Medulla oblongata (tissue), 1 donor: Measurements from ENCODE around the gene ADIPOQ.
"Not testable (repeated sequence)": the region's sequence is repeated elsewhere in the genome, so short reads cannot be mapped to it uniquely, and the experiment has no call there.

Experiments used
- DNase-seq: peaks from one replicate; pipeline ENCODE4 v3.0.0-alpha.2; 2015; ENCODE audit errors: extremely low spot score

ADIPOQ gene

DNA sequence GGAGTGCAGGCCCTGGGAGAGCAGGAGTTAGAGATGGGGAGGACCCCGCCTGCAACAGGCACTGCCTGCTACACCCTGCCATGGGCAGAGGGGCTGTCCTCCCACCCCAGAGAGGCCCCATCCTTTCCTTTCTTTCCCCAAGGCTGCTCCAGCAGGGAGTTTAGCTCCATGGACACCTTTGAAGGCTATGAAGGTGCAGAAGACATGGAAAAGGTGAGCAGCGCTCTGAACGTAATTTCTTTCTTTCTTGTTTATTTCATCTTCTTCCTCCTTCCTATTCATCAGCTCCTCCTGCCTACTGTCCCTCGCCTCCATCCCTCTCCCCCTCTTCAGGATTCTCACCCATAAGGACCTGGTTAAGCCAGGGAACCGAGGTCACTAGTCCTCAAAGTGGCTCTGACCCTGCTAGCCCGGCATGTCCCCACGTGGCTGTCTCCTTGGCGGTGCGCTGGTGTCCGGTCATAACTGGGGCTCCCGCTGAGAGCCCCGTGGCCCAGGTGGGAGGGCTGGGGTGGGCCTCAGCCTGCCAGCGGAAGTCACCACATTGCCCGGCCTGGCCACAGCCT lies 16.0 kb upstream of the ADIPOQ start:
- DNase-seq = no peak

DNA sequence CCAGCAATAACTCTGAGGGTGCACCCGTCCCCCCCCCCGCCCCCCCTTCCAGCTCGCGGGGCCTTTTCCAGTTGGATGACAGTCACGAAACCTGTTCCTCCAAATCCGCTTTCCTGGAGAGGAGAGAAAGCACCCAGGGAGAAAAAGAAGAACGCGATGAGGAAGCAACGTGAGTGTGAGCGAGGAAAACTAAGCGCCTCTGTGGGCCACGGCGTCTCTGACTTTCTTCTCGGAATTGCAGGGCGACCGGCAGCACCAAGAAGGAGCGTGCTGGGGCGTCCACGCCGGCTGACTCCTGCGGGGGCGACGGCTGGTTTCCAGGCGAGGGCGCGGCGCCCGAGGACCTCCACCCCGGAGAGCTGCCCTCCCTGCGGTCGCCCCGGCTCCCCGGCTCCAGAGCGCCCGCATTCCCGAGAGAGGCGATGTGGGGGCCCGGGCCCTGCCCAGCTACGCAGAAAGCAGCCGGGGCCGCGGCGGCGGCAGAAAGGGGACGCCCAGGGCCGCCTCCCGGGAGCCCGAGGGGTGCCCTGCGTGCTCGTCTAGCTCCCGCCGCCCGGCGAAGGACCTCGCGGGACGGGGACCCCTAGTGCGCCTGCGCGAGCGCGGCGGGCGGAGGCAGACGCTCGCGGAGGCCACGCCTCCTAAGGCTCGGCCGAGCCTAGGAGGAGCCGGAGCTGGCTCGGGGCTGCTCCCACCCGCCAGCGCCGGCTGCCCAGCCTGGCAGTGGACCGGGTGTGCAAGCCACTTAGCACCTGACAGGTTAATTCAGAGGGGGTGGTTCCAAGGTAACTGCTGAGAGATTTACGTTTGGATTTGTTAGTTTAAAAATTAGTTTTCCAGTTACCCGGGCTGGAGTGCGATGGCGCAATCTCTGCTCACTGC lies 15.3 kb upstream of the ADIPOQ start:
- DNase-seq = peak; percentile 94

DNA sequence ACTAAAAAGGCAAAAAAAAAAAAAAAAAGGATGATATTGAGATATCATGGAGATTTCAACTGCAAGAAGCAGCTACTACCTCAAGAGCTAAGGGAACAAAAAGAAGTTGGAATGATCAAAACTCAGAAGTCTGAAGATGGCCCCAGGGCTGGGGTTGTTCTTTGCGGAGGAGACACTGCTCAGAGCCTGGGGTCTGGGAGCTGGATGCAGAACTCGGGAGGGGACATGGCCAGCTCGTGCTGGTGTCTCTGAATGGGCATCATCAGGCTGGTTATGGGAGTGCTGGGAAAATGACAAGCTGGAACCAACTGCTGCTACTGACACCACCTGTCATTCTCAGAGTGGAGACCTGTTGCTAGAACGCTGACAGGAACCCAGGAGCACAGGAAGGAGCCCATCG lies 14.2 kb upstream of the ADIPOQ start:
- no peak for DNase-seq

DNA sequence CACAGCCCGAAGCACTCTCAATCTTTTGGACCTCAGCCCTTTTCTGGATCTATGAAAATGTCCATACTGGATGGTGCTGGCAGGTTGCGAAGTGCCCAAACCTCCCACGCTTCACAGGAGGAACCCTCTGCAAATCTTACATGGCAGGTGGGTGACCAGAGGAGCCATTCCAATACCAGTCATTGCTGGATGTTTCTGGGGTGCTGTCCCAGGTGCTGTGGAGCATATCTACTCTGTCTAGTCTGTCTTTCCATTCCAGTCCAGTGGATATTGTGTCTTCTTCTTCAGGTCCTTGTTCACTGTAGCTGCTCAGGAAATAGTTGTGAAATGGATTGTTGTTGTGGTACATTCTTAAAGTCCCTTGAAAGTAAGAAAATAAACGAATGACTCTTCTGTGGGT lies 10.7 kb upstream of the ADIPOQ start:
- DNase-seq = no peak

DNA sequence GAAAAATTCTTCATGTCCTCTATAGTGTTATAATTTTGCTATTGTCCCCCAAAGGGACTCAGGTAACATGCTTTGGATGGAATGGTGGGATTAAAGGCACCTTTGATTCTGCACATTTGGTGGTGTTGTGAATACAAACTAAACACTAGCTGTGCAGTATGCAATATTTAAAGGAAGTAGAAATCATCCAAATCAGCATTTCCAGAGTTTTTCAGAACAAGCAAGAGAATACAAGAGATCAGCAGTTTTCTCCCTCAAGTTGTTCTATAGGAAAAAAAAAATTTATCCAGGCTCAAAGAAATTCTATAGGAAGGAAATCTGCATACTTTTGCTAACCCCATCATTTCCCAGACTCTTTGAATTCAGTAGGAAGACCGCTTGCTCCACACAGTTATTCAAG lies 10.2 kb upstream of the ADIPOQ start:
- DNase-seq = no peak

DNA sequence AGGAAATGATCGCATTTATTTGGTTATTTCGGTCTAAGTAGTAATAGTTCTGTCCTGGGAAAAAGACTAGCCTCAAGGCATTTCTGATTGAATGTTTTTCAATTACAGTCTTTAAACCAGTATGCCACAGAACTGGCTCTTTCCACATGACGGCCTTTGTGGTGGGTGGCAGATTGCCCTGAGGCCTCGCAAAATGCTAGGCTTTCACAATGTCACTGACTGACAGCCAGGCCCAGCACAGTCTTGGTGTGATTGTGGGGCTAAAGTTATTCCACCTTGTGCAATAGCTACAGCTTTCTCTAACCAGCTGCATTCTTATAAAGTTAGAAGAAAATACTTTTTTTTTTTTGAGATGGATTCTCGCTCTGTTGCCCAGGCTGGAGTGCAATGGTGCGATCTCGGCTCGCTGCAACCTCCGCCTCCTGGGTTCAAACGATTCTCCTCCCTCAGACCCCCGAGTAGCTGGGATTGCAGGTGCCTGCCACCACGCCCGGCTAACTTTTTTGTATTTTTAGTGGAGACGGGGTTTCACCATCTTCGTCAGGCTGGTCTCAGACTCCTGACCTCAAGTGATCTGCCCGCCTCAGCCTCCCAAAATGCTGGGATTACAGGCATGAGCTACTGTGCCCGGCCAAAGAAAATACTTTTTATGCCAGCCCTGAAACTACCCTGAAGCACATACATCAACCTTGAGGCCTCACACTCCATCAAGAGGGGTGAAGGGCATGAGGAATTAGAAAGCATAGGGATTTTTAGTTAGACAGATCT lies 2.5 kb upstream of the ADIPOQ start:
- DNase-seq = peak; percentile 41

DNA sequence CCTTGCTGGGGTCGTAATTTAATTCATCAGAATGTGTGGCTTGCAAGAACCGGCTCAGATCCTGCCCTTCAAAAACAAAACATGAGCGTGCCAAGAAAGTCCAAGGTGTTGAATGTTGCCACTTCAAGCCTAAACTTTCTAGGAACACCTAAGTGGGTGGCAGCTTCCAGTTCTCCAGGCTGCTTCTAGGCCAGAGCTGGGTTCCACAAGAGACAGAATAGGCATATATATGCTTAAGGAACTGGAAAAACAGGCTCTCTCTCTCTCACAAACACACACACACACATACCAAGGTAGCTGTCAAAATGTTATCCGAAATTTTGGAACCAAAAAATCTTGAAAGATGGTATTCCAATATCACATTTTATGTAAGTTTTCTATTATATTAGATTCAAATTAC lies 890 bp upstream of the ADIPOQ start:
- DNase-seq = no peak

DNA sequence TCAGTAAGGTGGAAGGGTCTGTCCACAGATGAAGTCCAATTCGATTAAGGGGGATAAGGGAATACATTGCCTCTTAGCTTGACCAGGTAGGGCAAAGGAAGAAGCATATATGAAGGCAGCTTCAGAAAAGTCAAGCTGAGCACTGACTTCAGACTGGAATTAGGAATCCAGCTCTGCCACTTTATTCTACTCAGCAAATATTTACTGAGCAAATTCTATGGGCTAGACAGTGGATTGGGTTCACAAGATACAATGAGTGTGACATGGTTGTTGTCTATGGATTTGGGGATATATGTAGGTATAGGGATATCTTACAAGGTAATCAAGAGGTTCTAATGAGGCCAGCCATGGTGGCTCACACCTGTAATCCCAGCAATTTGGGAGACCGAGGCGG lies 526 bp downstream of the ADIPOQ start:
- no peak for DNase-seq

DNA sequence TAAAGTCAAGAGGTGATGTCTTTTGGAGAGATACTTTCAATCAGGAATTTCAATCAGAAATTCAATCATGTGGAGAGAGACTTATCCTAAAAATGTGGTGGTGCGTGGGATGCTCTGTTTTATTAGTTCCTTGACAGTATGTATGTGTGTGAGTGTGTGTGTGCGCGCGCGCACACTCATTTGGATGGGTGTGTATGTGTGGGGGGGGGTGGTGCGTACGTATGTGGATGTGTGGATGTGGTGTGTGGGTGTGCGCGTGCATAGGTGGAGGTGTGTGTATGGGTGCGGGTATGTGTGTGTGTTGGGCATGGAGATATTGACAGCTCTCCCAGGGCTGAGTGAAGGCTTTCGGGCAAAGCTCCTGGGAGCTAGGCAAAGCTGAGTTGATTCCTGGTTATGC lies 2.4 kb downstream of the ADIPOQ start:
- DNase-seq = no peak

DNA sequence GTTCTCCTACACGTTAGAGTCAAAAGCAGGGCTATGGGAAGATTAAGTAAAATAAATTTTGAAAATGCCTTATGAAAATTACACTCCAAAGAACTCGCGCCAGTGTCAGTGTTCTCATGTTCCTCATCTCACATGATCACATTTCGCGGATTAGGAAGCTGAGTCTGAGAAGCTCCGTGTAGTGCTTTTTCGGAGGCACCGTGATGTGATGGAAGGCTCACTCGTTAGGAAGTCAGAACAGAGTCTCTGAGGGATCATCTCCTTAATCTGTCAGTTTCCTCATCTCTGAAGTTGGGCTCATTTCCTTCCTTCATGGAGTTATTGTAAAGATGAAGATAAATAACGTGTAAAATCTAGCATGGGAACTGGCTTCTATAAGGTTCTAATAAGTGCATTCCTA lies 3.2 kb downstream of the ADIPOQ start:
- no peak for DNase-seq

DNA sequence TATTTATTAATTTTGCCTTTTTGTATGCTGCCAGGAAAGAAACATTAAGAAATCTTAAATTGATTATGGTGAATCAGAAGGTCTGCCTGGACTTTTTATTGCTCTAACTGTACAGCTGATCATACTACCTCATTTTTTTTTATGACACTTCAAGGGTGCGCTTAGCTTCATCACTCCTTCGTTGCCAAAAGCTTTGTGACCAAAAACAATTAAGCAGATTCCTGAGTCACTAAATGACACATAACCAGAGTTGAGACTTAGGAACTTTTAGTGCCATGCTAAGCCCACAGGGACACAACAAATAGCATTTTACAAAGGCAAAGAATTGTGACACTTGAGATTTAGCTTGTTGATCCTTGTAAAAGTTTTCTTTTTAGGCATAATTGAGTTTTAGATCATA lies 4.9 kb downstream of the ADIPOQ start:
- DNase-seq = no peak

DNA sequence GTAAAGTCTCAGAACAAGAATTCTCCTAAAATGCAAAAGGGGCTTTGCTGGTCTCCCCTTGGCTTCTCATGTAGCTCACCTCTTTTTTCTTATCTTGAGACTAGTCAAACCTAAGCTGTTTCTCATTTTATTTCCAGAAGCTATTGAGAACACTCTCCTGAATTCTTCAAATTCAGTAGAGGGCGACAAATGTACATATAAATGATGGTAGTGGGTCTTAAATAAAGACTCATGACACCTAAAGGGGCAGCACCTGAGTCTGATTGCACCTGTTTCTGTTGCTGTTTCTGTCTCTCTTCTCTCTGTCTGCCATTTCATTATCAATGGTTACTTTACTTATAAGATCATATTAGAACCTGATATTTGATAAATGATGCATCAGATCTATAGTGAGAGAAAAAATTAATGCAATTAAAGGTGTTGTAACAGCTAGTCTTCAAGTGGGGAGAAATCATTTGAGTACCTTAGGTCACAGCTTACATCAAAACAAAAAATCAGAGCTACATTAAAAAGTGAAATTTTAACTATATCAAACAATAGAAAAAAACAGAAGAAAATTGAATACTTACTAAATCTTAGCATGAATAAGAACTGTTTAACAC lies 7.0 kb downstream of the ADIPOQ start:
- peak; percentile 31 for DNase-seq

DNA sequence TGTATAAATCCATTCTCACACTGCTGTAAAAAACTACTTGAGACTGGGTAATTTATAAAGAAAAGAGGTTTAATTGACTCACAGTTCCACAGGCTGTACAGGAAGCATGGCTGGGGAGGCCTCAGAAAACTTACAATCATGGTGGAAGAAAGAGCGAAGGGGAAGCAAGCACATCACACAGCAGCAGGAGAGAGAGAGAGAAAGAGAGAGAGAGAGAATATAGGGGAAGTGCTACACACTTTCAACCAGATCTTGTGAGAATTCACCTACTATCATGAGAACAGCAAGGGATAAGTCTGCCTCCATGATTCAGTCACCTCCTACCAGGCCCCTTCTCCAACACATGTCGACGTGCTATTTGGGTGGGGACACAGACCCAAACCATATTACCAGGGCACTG lies 9.3 kb downstream of the ADIPOQ start:
- DNase-seq = not testable (repeated sequence)

DNA sequence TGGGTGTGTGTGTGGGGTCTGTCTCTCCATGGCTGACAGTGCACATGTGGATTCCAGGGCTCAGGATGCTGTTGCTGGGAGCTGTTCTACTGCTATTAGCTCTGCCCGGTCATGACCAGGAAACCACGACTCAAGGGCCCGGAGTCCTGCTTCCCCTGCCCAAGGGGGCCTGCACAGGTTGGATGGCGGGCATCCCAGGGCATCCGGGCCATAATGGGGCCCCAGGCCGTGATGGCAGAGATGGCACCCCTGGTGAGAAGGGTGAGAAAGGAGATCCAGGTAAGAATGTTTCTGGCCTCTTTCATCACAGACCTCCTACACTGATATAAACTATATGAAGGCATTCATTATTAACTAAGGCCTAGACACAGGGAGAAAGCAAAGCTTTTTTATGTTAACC lies 10.5 kb downstream of the ADIPOQ start:
- DNase-seq = no peak

DNA sequence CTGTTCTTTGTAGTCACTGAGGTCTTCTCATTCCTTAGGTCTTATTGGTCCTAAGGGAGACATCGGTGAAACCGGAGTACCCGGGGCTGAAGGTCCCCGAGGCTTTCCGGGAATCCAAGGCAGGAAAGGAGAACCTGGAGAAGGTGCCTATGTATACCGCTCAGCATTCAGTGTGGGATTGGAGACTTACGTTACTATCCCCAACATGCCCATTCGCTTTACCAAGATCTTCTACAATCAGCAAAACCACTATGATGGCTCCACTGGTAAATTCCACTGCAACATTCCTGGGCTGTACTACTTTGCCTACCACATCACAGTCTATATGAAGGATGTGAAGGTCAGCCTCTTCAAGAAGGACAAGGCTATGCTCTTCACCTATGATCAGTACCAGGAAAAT lies 11.6 kb downstream of the ADIPOQ start:
- DNase-seq = no peak

DNA sequence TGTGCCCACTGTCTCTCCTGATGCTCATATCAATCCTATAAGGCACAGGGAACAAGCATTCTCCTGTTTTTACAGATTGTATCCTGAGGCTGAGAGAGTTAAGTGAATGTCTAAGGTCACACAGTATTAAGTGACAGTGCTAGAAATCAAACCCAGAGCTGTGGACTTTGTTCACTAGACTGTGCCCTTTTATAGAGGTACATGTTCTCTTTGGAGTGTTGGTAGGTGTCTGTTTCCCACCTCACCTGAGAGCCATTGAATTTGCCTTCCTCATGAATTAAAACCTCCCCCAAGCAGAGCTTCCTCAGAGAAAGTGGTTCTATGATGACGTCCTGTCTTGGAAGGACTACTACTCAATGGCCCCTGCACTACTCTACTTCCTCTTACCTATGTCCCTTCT lies 12.4 kb downstream of the ADIPOQ start:
- no peak for DNase-seq

DNA sequence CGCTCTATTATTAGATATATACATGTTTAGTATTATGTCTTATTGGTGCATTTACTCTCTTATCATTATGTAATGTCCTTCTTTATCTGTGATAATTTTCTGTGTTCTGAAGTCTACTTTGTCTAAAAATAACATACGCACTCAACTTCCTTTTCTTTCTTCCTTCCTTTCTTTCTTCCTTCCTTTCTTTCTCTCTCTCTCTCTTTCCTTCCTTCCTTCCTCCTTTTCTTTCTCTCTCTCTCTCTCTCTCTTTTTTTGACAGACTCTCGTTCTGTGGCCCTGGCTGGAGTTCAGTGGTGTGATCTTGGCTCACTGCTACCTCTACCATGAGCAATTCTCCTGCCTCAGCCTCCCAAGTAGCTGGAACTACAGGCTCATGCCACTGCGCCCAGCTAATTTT lies 15.2 kb downstream of the ADIPOQ start:
- DNase-seq = no peak

DNA sequence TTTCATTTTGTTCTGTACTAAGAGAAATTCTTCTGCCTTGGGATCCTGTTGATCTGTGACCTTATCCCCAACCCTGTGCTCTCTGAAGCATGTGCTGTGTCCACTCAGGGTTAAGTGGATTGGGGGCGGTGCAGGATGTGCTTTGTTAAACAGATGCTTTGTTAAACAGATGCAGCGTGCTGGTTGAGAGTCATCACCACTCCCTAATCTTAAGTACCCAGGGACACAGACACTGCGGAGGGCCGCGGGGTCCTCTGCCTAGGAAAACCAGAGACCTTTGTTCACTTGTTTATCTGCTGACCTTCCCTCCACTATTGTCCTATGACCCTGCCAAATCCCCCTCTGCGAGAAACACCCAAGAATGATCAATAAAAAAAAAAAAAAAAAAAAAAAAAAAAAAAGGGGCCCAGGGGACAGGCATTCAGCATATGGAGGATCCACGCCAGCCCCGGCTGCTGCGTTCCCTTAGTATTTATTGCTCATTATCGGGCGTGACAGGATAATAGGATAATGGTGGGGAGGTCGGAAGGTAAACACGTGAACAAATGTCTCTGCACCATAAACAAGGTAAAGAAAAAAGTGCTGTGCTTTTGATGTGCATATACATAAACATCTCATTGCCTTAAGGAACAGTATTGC lies 22.8 kb downstream of the ADIPOQ start:
- DNase-seq = not testable (repeated sequence)

DNA sequence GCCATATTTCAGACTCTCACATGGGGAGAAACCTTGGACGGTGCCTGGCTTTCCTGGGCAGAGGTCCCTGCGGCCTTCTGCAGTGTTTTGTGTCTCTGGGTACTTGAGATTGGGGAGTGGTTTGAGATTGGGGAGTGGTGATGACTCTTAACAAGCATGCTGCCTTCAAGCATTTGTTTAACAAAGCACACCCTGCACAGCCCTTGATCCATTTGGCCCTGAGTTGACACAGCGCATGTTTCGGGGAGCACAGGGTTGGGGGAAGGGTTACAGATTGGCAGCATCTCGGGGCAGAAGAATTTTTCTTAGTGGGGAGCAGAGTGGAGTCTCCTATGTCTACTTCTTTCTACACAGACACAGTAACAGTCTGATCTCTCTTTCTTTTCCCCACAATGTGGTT lies 23.6 kb downstream of the ADIPOQ start:
- not testable (repeated sequence) for DNase-seq

DNA sequence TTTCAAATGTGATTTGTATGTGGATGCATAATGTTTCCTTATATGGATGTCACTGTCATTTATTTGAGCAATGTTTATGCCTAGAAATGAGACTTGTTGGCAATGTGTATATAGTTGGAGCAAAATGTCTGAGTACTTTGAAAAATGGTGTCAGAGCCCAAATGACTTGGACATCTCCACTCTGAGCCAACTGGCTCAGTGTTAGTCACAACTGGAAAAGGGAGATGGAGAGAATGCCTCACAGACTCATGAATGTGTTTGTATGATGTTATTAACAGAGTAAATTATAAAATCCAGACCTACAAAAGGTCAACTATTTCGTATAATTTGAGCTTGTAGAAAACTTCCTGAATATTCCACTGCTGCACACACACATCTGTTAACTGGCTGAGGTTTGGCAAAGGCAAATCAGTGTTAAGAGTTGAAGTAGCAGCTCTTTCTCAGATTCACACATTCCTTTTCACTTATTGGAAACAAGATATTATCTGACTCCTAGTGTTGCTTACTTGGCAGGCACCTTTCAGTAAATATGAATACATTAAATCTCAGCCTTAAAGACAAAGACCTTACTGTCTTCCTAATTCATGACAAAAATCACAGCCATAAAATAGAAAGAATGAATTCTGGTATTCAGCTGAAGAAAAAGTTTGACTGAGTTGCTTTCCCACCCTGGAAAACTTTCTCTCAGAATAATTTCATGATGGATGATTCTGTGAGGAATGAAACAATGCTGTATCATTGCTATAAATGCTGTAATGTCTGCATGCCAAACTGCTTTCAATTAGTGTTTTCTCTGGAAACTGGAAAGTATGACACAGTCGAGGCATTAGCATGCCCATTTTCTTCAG lies 27.0 kb downstream of the ADIPOQ start:
- DNase-seq = no peak
